Caco-2 (cell line): ENCODE data around the gene ASMTL. TPM values are rescaled to one million over a fixed set of nuclear protein-coding genes. Genes with fewer than 3 reads are reported as not detected.
"Not testable (repeated sequence)": the region's sequence is repeated elsewhere in the genome, so short reads cannot be mapped to it uniquely, and the experiment has no call there.

Source experiments
- BruUV-seq: library from RNA; stranded (reverse); fragments of 400-500 nt; replicated peaks from 2 replicates; lab custom pipeline; 2021; lab: Mats Ljungman, UMichigan
- CTCF ChIA-PET: fragments of 300-600 bp; sonication (Branson Sonifier 250); formaldehyde crosslinking; loops from one replicate; lab custom pipeline; 2022; ENCODE audit warnings: antibody characterized with exemption; lab: Charles Lee
- POLR2A ChIA-PET: fragments of 300-600 bp; sonication (Branson Sonifier 250); formaldehyde crosslinking; loops from one replicate; lab custom pipeline; 2022; ENCODE audit warnings: antibody characterized with exemption; lab: Charles Lee
- DNase-seq, 2 experiments: peaks; one replicate each; pipeline versions ENCODE4 v3.0.0 to v3.0.0-alpha.2; 2020 to 2022
- H3K27me3 ChIP-seq: replicated peaks from 2 replicates; pipeline ENCODE4 v1.6.0; 2011; ENCODE audit warnings: low read length; ENCODE audit not compliant: control insufficient read depth, insufficient read depth
- H3K36me3 ChIP-seq: 2 replicates; pipeline ENCODE4 v1.5.1; 2011; ENCODE audit warnings: low read length; ENCODE audit not compliant: control insufficient read depth, insufficient read depth
- H3K4me1 ChIP-seq: fragments of 250-450 bp; sonication (Bioruptor Pico); 2 replicates; pipeline ENCODE4 v1.5.1; 2020; ENCODE audit warnings: mild to moderate bottlenecking
- H3K4me3 ChIP-seq: 2 replicates; pipeline ENCODE4 v1.5.1; 2011; ENCODE audit warnings: low read depth, mild to moderate bottlenecking, control low read depth, low read length
- H3K9me3 ChIP-seq: fragments of 250-450 bp; sonication (Bioruptor Pico); 2 replicates; pipeline ENCODE4 v1.5.1; 2020; ENCODE audit warnings: mild to moderate bottlenecking, moderate library complexity
- H3K27ac Mint-ChIP-seq: one replicate; pipeline ENCODE4 v1.8.0; 2022; ENCODE audit warnings: mixed read lengths; ENCODE audit not compliant: unreplicated experiment
- H3K27me3 Mint-ChIP-seq: one replicate; pipeline ENCODE4 v1.8.0; 2022; ENCODE audit warnings: mixed read lengths; ENCODE audit not compliant: insufficient read depth, unreplicated experiment
- H3K36me3 Mint-ChIP-seq: one replicate; pipeline ENCODE4 v1.8.0; 2022; ENCODE audit warnings: mild to moderate bottlenecking, mixed read lengths; ENCODE audit not compliant: insufficient read depth, unreplicated experiment
- H3K4me1 Mint-ChIP-seq: one replicate; pipeline ENCODE4 v1.8.0; 2022; ENCODE audit warnings: low read depth, mixed read lengths; ENCODE audit not compliant: unreplicated experiment
- H3K4me3 Mint-ChIP-seq: one replicate; pipeline ENCODE4 v1.8.0; 2022; ENCODE audit warnings: mild to moderate bottlenecking, moderate library complexity, mixed read lengths; ENCODE audit not compliant: unreplicated experiment
- H3K9me3 Mint-ChIP-seq: one replicate; pipeline ENCODE4 v1.8.0; 2022; ENCODE audit warnings: mixed read lengths; ENCODE audit not compliant: unreplicated experiment
- intact Hi-C: fragments of 100-400 bp; cut with micrococcal nuclease; formaldehyde crosslinking; loops from one replicate; pipeline ENCODE4 v1.10.0; 2022; ENCODE audit not compliant: unreplicated experiment
- total RNA-seq: library from RNA; stranded (reverse); gene quantifications from 2 replicates; pipeline ENCODE4 v1.2.3, GENCODE V29; 2022
- TF ChIP-seq, protein P1 (sequence below), 2 experiments: fragments of 200-600 bp in 1 of 2; IDR thresholded peaks; 1 replicate in 1 of 2; 2 replicates in 1 of 2; pipeline versions ENCODE4 v1.5.1 to v1.8.0; 2011 to 2022; ENCODE audit warnings: antibody characterized with exemption in 1 of 2, control low read depth in 1 of 2, inconsistent platforms in 1 of 2, low read depth in 1 of 2, low read length in 1 of 2, mild to moderate bottlenecking in 1 of 2, moderate library complexity in 1 of 2; ENCODE audit not compliant: insufficient read depth in 1 of 2, severe bottlenecking in 1 of 2, unreplicated experiment in 1 of 2

The ASMTL gene
- total RNA-seq, 1 experiment from 2014 or later, result 17.4 TPM

GRCh38 chrX:1433646-1434357 lies 18.9 kb downstream of the ASMTL start:
- Mint-ChIP-seq H3K27me3 (no peaks in the 10 kb centered on the region), H3K4me3 (no peak overlapping the region), H3K9me3 (no peaks in the 10 kb centered on the region), H3K36me3 (peaks cover 19% of the 10 kb centered on the region), H3K4me1 (no peaks in the 10 kb centered on the region), H3K27ac (no peak overlapping the region)
- Histone ChIP-seq H3K27me3 (no peaks in the 10 kb centered on the region), H3K4me3 (no peak overlapping the region), H3K4me1 (no peaks in the 10 kb centered on the region), H3K36me3 (no peaks in the 10 kb centered on the region; the same call in 1 of the 2 replicates), H3K9me3 (no peaks in the 10 kb centered on the region)
- TF ChIP-seq, protein P1, sequence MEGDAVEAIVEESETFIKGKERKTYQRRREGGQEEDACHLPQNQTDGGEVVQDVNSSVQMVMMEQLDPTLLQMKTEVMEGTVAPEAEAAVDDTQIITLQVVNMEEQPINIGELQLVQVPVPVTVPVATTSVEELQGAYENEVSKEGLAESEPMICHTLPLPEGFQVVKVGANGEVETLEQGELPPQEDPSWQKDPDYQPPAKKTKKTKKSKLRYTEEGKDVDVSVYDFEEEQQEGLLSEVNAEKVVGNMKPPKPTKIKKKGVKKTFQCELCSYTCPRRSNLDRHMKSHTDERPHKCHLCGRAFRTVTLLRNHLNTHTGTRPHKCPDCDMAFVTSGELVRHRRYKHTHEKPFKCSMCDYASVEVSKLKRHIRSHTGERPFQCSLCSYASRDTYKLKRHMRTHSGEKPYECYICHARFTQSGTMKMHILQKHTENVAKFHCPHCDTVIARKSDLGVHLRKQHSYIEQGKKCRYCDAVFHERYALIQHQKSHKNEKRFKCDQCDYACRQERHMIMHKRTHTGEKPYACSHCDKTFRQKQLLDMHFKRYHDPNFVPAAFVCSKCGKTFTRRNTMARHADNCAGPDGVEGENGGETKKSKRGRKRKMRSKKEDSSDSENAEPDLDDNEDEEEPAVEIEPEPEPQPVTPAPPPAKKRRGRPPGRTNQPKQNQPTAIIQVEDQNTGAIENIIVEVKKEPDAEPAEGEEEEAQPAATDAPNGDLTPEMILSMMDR (IDR thresholded peaks at IDR 0.05; ENCODE audit: insufficient read depth in 1 of 2, low read depth in 1 of 2, low read length in 1 of 2, severe bottlenecking in 1 of 2, unreplicated experiment in 1 of 2), result no peak
- DNase-seq, result no peak
- intact Hi-C loops, result no loop called here
- ChIA-PET CTCF (no interaction called here), POLR2A (no interaction called here)
- no TSS peak for BruUV-seq

DNA sequence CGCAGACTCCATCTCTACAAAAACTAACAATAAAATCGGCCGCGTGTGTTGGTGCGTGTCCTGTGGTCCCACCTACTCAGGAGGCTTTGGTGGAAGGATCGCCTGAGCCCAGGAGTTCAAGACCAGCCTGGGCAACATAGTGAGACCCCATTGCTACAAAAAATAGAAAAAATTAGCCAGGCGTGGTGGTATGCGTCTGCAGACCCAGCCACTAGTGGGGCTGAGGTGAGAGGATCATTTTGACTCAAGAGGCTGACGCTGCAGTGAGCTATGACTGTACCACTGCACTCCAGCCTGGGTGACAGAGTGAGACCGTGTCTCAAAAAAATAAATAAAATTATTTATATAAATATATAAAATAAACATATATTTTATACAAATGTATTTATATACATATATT lies 22.3 kb downstream of the ASMTL start:
- H3K27ac Mint-ChIP-seq, result no peak overlapping the region
- H3K36me3 Mint-ChIP-seq, result peaks cover 33% of the 10 kb centered on the region
- POLR2A ChIA-PET, result no interaction called here
- no peaks in the 10 kb centered on the region for H3K27me3 Mint-ChIP-seq
- peaks cover under 1% of the 10 kb centered on the region; the same call in 1 of the 2 replicates for H3K9me3 ChIP-seq
- H3K36me3 ChIP-seq, result no peaks in the 10 kb centered on the region
- H3K4me3 Mint-ChIP-seq, result no peak overlapping the region
- DNase-seq, result no peak
- H3K27me3 ChIP-seq, result no peaks in the 10 kb centered on the region
- intact Hi-C loops, result no loop called here
- no peaks in the 10 kb centered on the region for H3K4me1 ChIP-seq
- TF ChIP-seq, protein P1 (IDR thresholded peaks at IDR 0.05; ENCODE audit: insufficient read depth in 1 of 2, low read depth in 1 of 2, low read length in 1 of 2, severe bottlenecking in 1 of 2, unreplicated experiment in 1 of 2), result no peak
- H3K4me3 ChIP-seq, result no peak overlapping the region
- H3K4me1 Mint-ChIP-seq, result no peaks in the 10 kb centered on the region
- H3K9me3 Mint-ChIP-seq, result peaks cover under 1% of the 10 kb centered on the region
- BruUV-seq, result no TSS peak
- CTCF ChIA-PET, result no interaction called here

DNA sequence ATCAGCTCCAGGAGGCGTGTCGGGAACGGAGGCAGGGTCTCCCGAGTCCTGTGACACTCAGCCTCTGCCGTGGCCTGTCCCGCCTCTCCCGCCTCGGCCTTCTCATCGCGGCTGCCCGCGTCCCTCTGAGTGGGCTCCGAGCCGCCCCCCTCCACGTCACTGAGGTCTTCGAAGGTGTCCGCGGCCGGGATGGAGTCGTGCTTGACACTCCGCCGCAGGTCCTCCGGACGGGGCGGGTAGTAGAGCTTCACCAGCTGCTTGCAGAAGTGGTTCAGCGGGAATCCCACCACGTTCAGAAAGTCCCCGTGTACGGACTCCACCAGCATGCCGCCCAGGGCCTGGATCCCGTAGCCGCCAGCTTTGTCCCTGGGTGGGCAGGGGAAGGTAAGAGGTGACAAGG lies 25.0 kb downstream of the ASMTL start:
- H3K4me3 ChIP-seq, result no peak overlapping the region
- no peaks in the 10 kb centered on the region for H3K27me3 ChIP-seq
- Mint-ChIP-seq H3K4me1 (no peaks in the 10 kb centered on the region), H3K4me3 (no peak overlapping the region), H3K27me3 (no peaks in the 10 kb centered on the region), H3K27ac (no peak overlapping the region), H3K9me3 (peaks cover 23% of the 10 kb centered on the region), H3K36me3 (peaks cover 58% of the 10 kb centered on the region)
- BruUV-seq, result no TSS peak
- no peak for DNase-seq
- no peaks in the 10 kb centered on the region; the same call in 1 of the 2 replicates for H3K36me3 ChIP-seq
- no peaks in the 10 kb centered on the region for H3K4me1 ChIP-seq
- ChIA-PET POLR2A (no interaction called here), CTCF (no interaction called here)
- TF ChIP-seq, protein P1 (IDR thresholded peaks at IDR 0.05; ENCODE audit: insufficient read depth in 1 of 2, low read depth in 1 of 2, low read length in 1 of 2, severe bottlenecking in 1 of 2, unreplicated experiment in 1 of 2), result no peak
- intact Hi-C loops, result no loop called here
- peaks cover 6% of the 10 kb centered on the region; the same call in 1 of the 2 replicates for H3K9me3 ChIP-seq

GRCh38 chrX:1426321-1426720 lies 26.4 kb downstream of the ASMTL start:
- H3K36me3 ChIP-seq, H3K4me3 Mint-ChIP-seq, POLR2A ChIA-PET, BruUV-seq, H3K27me3 ChIP-seq, DNase-seq, H3K27me3 Mint-ChIP-seq, H3K4me1 Mint-ChIP-seq, H3K4me1 ChIP-seq, intact Hi-C loops, H3K27ac Mint-ChIP-seq, CTCF ChIA-PET, H3K4me3 ChIP-seq: not testable (repeated sequence)
- peaks cover 23% of the 10 kb centered on the region for H3K9me3 Mint-ChIP-seq
- peaks cover 19% of the 10 kb centered on the region for H3K9me3 ChIP-seq
- peaks cover 60% of the 10 kb centered on the region for H3K36me3 Mint-ChIP-seq
